Activated CD8-positive, alpha-beta T cell treated with anti-CD3 and anti-CD28 coated beads for 36 hours (primary cell): Measurements from ENCODE around the gene KLHL33. TPM values are rescaled to one million over a fixed set of nuclear protein-coding genes. Genes with fewer than 3 reads are reported as not detected.

ENCODE experiments used
- ATAC-seq: fragments of 200-7000 bp; cut with Tn5 transposase; one replicate; pipeline ENCODE4 v1.10.0; 2021; ENCODE audit warnings: mild to moderate bottlenecking, moderate library complexity
- CTCF ChIA-PET: fragments of 350-600 bp; sonication (Branson Sonifier 250); formaldehyde crosslinking; loops from one replicate; lab custom pipeline; 2021; ENCODE audit warnings: antibody characterized with exemption; lab: Charles Lee
- POLR2A ChIA-PET: fragments of 350-600 bp; sonication (Branson Sonifier 250); formaldehyde crosslinking; loops from one replicate; lab custom pipeline; 2021; ENCODE audit warnings: antibody characterized with exemption; lab: Charles Lee
- DNase-seq: peaks from one replicate; pipeline ENCODE4 v3.0.0-alpha.2; 2020
- H3K27ac Mint-ChIP-seq: one replicate; pipeline ENCODE4 v1.8.0; 2021; ENCODE audit warnings: mild to moderate bottlenecking, mixed read lengths
- H3K27me3 Mint-ChIP-seq: one replicate; pipeline ENCODE4 v1.8.0; 2021; ENCODE audit warnings: mixed read lengths
- H3K36me3 Mint-ChIP-seq: one replicate; pipeline ENCODE4 v1.8.0; 2021; ENCODE audit warnings: low read depth, mixed read lengths
- H3K4me1 Mint-ChIP-seq: one replicate; pipeline ENCODE4 v1.8.0; 2021; ENCODE audit warnings: low read depth, mixed read lengths
- H3K4me3 Mint-ChIP-seq: one replicate; pipeline ENCODE4 v1.8.0; 2021; ENCODE audit warnings: mild to moderate bottlenecking, moderate library complexity, mixed read lengths
- H3K9me3 Mint-ChIP-seq: one replicate; pipeline ENCODE4 v1.8.0; 2021; ENCODE audit warnings: mixed read lengths
- intact Hi-C: fragments of 100-400 bp; cut with micrococcal nuclease; formaldehyde crosslinking; loops from one replicate; pipeline ENCODE4 v1.10.0; 2022
- total RNA-seq, 2 experiments: library from RNA; stranded (reverse); gene quantifications; one replicate each; pipeline ENCODE4 v1.2.3, GENCODE V29; 2021
- TF ChIP-seq, protein P1 (sequence below): fragments of 200-600 bp; IDR thresholded peaks from one replicate; pipeline ENCODE4 v1.8.0; 2022; ENCODE audit warnings: antibody characterized with exemption, mild to moderate bottlenecking

KLHL33 gene
- total RNA-seq, 2 experiments from 2014 or later = 0.54 to 0.59 TPM

DNA sequence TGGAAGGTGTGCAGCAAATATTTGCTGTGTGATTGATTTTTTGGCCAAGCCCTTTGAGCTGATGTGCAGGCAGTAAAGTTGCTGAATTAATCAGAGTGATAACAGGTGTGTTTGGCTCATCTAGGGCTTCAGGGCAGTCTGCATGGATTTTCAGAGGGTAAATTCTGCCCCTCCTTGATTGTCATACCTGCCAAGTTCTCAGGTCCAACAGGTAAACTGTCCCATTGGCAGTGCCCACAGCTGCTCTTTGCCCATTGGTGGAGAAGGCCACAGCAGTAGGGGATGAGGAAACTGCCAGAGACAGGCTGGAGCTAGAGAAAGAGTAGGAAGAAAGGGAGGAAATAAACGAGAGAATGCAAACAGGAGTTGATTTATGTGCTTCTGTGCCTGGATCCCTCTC lies 56.2 kb downstream of the KLHL33 start:
- POLR2A ChIA-PET = no interaction called here
- Mint-ChIP-seq H3K4me3 (no peak overlapping the region), H3K27ac (no peak overlapping the region), H3K27me3 (no peaks in the 10 kb centered on the region), H3K4me1 (peaks cover 5% of the 10 kb centered on the region), H3K36me3 (peaks cover 40% of the 10 kb centered on the region), H3K9me3 (no peaks in the 10 kb centered on the region)
- CTCF ChIA-PET = no interaction called here
- intact Hi-C loops = no loop called here
- DNase-seq (no peak), ATAC-seq (no peak)
- TF ChIP-seq, protein P1, sequence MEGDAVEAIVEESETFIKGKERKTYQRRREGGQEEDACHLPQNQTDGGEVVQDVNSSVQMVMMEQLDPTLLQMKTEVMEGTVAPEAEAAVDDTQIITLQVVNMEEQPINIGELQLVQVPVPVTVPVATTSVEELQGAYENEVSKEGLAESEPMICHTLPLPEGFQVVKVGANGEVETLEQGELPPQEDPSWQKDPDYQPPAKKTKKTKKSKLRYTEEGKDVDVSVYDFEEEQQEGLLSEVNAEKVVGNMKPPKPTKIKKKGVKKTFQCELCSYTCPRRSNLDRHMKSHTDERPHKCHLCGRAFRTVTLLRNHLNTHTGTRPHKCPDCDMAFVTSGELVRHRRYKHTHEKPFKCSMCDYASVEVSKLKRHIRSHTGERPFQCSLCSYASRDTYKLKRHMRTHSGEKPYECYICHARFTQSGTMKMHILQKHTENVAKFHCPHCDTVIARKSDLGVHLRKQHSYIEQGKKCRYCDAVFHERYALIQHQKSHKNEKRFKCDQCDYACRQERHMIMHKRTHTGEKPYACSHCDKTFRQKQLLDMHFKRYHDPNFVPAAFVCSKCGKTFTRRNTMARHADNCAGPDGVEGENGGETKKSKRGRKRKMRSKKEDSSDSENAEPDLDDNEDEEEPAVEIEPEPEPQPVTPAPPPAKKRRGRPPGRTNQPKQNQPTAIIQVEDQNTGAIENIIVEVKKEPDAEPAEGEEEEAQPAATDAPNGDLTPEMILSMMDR = no peak

DNA sequence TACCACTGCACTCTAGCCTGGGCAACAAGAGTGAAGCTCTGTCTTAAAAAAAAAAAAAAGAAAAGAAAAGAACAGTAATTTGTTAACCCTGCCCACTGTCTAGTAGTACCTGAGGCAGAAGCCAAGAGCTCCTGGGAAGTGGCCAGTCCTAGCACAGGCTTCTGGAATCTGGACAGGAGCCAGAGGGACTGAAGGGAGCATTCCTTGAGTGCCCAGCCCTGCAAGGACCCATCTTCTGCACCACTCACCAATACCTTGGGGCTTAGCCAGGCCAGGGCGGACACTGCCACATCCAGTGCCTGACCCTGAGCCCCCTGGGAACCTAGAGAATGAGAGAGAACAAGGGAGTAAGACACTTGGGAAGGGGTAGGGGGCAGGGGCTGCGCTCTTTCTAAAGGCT lies 58.8 kb downstream of the KLHL33 start:
- ChIA-PET CTCF (no interaction called here), POLR2A (interaction anchor here (1.1 kb wide), 1 partner anchor 26 kb away, joined by 3 read pairs; no protein-coding TSS in a partner anchor)
- TF ChIP-seq, protein P1 = no peak
- no peak overlapping the region for H3K4me3 Mint-ChIP-seq
- intact Hi-C loops = no loop called here
- DNase-seq (no peak), ATAC-seq (no peak)
- no peak overlapping the region for H3K27ac Mint-ChIP-seq
- no peaks in the 10 kb centered on the region for H3K9me3 Mint-ChIP-seq
- no peaks in the 10 kb centered on the region for H3K27me3 Mint-ChIP-seq
- H3K36me3 Mint-ChIP-seq = peaks cover 38% of the 10 kb centered on the region
- H3K4me1 Mint-ChIP-seq = peaks cover 5% of the 10 kb centered on the region

DNA sequence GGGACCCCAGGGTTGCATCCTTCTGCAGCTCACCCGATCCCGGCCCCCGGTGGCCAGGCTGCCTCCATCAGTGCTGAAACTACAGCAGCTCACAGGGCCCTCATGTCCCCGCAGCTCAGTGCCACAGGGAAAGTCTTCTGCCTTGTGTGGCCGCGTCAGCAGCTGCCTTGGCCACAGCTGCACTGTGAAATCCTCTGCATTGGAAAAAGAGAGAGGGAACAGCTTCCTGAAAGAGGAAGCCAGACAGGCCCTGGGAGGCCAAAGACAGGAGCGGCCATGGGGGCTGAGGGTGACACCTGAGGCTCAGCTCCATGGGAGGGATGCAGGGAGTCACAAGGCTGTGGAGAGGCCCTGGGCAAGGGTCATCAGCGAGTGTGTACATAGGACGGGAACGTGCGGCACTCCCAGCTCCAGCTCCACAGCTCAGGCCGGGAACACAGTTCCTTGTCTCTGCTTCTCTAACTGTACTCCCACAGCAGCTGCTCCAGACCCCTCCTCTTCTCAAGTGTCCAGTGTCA lies 59.8 kb downstream of the KLHL33 start:
- ChIA-PET POLR2A (interaction anchor here (1.0 kb wide), 2 partner anchors 10 to 24 kb away, joined by 3 read pairs; no protein-coding TSS in a partner anchor), CTCF (interaction anchor here (1.0 kb wide), 3 partner anchors 9 to 20 kb away, joined by 3 to 4 read pairs (median 4); no protein-coding TSS in a partner anchor)
- intact Hi-C loops = no loop called here
- peaks cover 5% of the 10 kb centered on the region for H3K4me1 Mint-ChIP-seq
- DNase-seq (no peak), ATAC-seq (no peak)
- H3K27ac Mint-ChIP-seq = no peak overlapping the region
- TF ChIP-seq, protein P1 = no peak
- H3K9me3 Mint-ChIP-seq = no peaks in the 10 kb centered on the region
- no peaks in the 10 kb centered on the region for H3K27me3 Mint-ChIP-seq
- no peak overlapping the region for H3K4me3 Mint-ChIP-seq
- peaks cover 39% of the 10 kb centered on the region for H3K36me3 Mint-ChIP-seq

Other genes starting within 250 kb of the KLHL33 start
- not detected for gene OR11G2, start 245.3 kb downstream of the KLHL33 start, total RNA-seq
- not detected for gene OR11H6, start 212.5 kb downstream of the KLHL33 start, total RNA-seq
- gene OR11H7, start 207.2 kb downstream of the KLHL33 start, total RNA-seq = not detected
- not detected for gene OR11H4, start 196.9 kb downstream of the KLHL33 start, total RNA-seq
- 10 to 100 TPM; 20.6 to 20.8 TPM for gene TTC5, start 130.2 kb downstream of the KLHL33 start, total RNA-seq
- 10 to 100 TPM; 79.0 to 82.7 TPM for gene CCNB1IP1, start 102.9 kb downstream of the KLHL33 start, total RNA-seq
- gene PARP2, start 92.5 kb downstream of the KLHL33 start, total RNA-seq = 10 to 100 TPM; 45.7 to 46.5 TPM
- 10 to 100 TPM; 22.8 to 25.3 TPM for gene TEP1, start 22.7 kb downstream of the KLHL33 start, total RNA-seq
- 10 to 100 TPM; 39.5 to 40.7 TPM for gene OSGEP, start 18.6 kb upstream of the KLHL33 start, total RNA-seq
- gene APEX1, start 19.1 kb upstream of the KLHL33 start, total RNA-seq = 100 to 1,000 TPM; 196 to 211 TPM
- gene PIP4P1, start 25.3 kb upstream of the KLHL33 start, total RNA-seq = 10 to 100 TPM; 21.0 to 27.3 TPM
- gene PNP, start 33.2 kb upstream of the KLHL33 start, total RNA-seq = 100 to 1,000 TPM; 176 to 183 TPM
- gene RNASE10, start 69.4 kb upstream of the KLHL33 start, total RNA-seq = under 1 TPM in 1 of 2 experiments, not detected in 1; 0.23 TPM
- gene RNASE9, start 124.9 kb upstream of the KLHL33 start, total RNA-seq = not detected
- gene RNASE11, start 151.8 kb upstream of the KLHL33 start, total RNA-seq = not detected
- not detected for gene RNASE12, start 155.2 kb upstream of the KLHL33 start, total RNA-seq
- not detected for gene OR6S1, start 205.5 kb upstream of the KLHL33 start, total RNA-seq
- gene RNASE4, start 248.4 kb upstream of the KLHL33 start, total RNA-seq = 1 to 10 TPM; 1.0 to 1.1 TPM